HEK293T (cell line): ENCODE results near the gene RIMBP2.

Experiments
- CTCF ChIA-PET: fragments of 350-600 bp; formaldehyde crosslinking; extraction: SDS; loops from one replicate; lab custom pipeline; 2021; ENCODE audit warnings: antibody characterized with exemption, inconsistent platforms; lab: Yijun Ruan, JAX
- POLR2A ChIA-PET: fragments of 350-600 bp; formaldehyde crosslinking; extraction: SDS; loops from one replicate; lab custom pipeline; 2020; ENCODE audit warnings: antibody characterized with exemption, inconsistent platforms; lab: Yijun Ruan, JAX
- DNase-seq: peaks from one replicate; pipeline ENCODE4 v3.0.0; 2012; ENCODE audit warnings: mixed read lengths; ENCODE audit errors: extremely low spot score
- ARNT ChIP-seq: fragments of 450-650 bp; IDR thresholded peaks from 2 replicates; pipeline ENCODE4 v1.6.1; 2017; ENCODE audit warnings: mild to moderate bottlenecking
- BHLHE40 ChIP-seq: fragments of 450-650 bp; IDR thresholded peaks from 2 replicates; pipeline ENCODE4 v1.6.1; 2016; ENCODE audit warnings: mild to moderate bottlenecking, moderate library complexity, borderline replicate concordance
- CTBP1 ChIP-seq: fragments of 450-650 bp; IDR thresholded peaks from 2 replicates; pipeline ENCODE4 v1.6.1; 2016; ENCODE audit warnings: borderline replicate concordance
- ELF4 ChIP-seq: fragments of 450-650 bp; IDR thresholded peaks from 2 replicates; pipeline ENCODE4 v1.6.1; 2017; ENCODE audit warnings: antibody characterized with exemption
- FOXA1 ChIP-seq: fragments of 450-650 bp; IDR thresholded peaks from 2 replicates; pipeline ENCODE4 v1.6.1; 2016; ENCODE audit warnings: mild to moderate bottlenecking
- FOXK2 ChIP-seq: fragments of 450-650 bp; IDR thresholded peaks from 2 replicates; pipeline ENCODE4 v1.6.1; 2016; ENCODE audit warnings: mild to moderate bottlenecking
- FOXM1 ChIP-seq: fragments of 450-650 bp; IDR thresholded peaks from 2 replicates; pipeline ENCODE4 v1.6.1; 2017; ENCODE audit warnings: mild to moderate bottlenecking, borderline replicate concordance
- HDGF ChIP-seq: fragments of 450-650 bp; IDR thresholded peaks from 2 replicates; pipeline ENCODE4 v1.6.1; 2017; ENCODE audit warnings: antibody characterized with exemption, borderline replicate concordance
- L3MBTL2 ChIP-seq: fragments of 450-650 bp; conservative IDR thresholded peaks from 2 replicates; pipeline ENCODE4 v1.6.1; 2016; ENCODE audit warnings: mild to moderate bottlenecking
- LEF1 ChIP-seq: fragments of 450-650 bp; IDR thresholded peaks from 2 replicates; pipeline ENCODE4 v1.6.1; 2017; ENCODE audit warnings: mild to moderate bottlenecking, borderline replicate concordance
- NFRKB ChIP-seq: fragments of 450-650 bp; IDR thresholded peaks from 2 replicates; pipeline ENCODE4 v1.6.1; 2016; ENCODE audit warnings: mild to moderate bottlenecking, moderate library complexity
- PKNOX1 ChIP-seq: fragments of 450-650 bp; IDR thresholded peaks from 2 replicates; pipeline ENCODE4 v1.6.1; 2016
- SP1 ChIP-seq: fragments of 450-650 bp; IDR thresholded peaks from 2 replicates; pipeline ENCODE4 v1.6.1; 2017
- SUZ12 ChIP-seq: fragments of 450-650 bp; IDR thresholded peaks from 2 replicates; pipeline ENCODE4 v1.6.1; 2016; ENCODE audit warnings: mild to moderate bottlenecking
- TARDBP ChIP-seq: fragments of 450-650 bp; IDR thresholded peaks from 2 replicates; pipeline ENCODE4 v1.6.1; 2016
- ZNF384 ChIP-seq: fragments of 450-650 bp; IDR thresholded peaks from 2 replicates; pipeline ENCODE4 v1.6.1; 2016

The RIMBP2 gene

GRCh38 chr12:130685250-130685787, 30.8 kb downstream of the RIMBP2 start:
- TF ChIP-seq TARDBP (no peak), PKNOX1 (no peak), CTBP1 (no peak), ELF4 (no peak), L3MBTL2 (no peak), ARNT (no peak), HDGF (no peak), LEF1 (no peak), SUZ12 (no peak), FOXA1 (no peak), FOXK2 (no peak), BHLHE40 (no peak), NFRKB (no peak), FOXM1 (no peak), SP1 (no peak), ZNF384 (no peak)
- DNase-seq, result no peak
- CTCF ChIA-PET, result interaction anchor here (0.6 kb wide), 1 partner anchor 287 kb away, joined by 4 read pairs; no protein-coding TSS in a partner anchor
- POLR2A ChIA-PET, result no interaction called here

- DNase-seq, result no peak
- no peak for TF ChIP-seq TARDBP
- TF ChIP-seq SUZ12, result no peak
- TF ChIP-seq BHLHE40, result no peak
- TF ChIP-seq ARNT, result no peak
- TF ChIP-seq L3MBTL2, result no peak
- no peak for TF ChIP-seq ELF4
- no peak for TF ChIP-seq PKNOX1
- TF ChIP-seq SP1, result no peak
- TF ChIP-seq NFRKB, result no peak
- no peak for TF ChIP-seq FOXM1
- no peak for TF ChIP-seq ZNF384
- no peak for TF ChIP-seq FOXK2
- TF ChIP-seq LEF1, result no peak
- TF ChIP-seq CTBP1, result no peak
- TF ChIP-seq HDGF, result no peak
- no peak for TF ChIP-seq FOXA1
- POLR2A ChIA-PET, result no interaction called here
- CTCF ChIA-PET, result no interaction called here
Observed at GRCh38 chr12:130683811-130684210, 32.3 kb downstream of the RIMBP2 start.

GRCh38 chr12:130683080-130683479, 33.0 kb downstream of the RIMBP2 start:
- CTCF ChIA-PET, result no interaction called here
- TF ChIP-seq BHLHE40 (no peak), L3MBTL2 (no peak), NFRKB (no peak)
- POLR2A ChIA-PET, result no interaction called here
- DNase-seq, result no peak

- POLR2A ChIA-PET, result no interaction called here
- no peak for TF ChIP-seq ELF4
- TF ChIP-seq SUZ12, result no peak
- TF ChIP-seq SP1, result no peak
- no peak for TF ChIP-seq NFRKB
- no peak for DNase-seq
- CTCF ChIA-PET, result no interaction called here
Observed at GRCh38 chr12:130680451-130680990, 35.6 kb downstream of the RIMBP2 start.

GRCh38 chr12:130677957-130678558, 38.0 kb downstream of the RIMBP2 start:
- no peak for DNase-seq
- POLR2A ChIA-PET, result no interaction called here
- CTCF ChIA-PET, result no interaction called here
- TF ChIP-seq BHLHE40 (no peak), ZNF384 (no peak), FOXA1 (no peak)

GRCh38 chr12:130675791-130676190, 40.3 kb downstream of the RIMBP2 start:
- no peak for DNase-seq
- TF ChIP-seq HDGF (no peak), SP1 (no peak), LEF1 (no peak), ZNF384 (no peak), TARDBP (no peak), CTBP1 (no peak), L3MBTL2 (no peak), SUZ12 (no peak), ELF4 (no peak), BHLHE40 (no peak), FOXM1 (no peak), NFRKB (no peak), ARNT (no peak)
- ChIA-PET POLR2A (no interaction called here), CTCF (no interaction called here)

GRCh38 chr12:130675121-130675520, 41.0 kb downstream of the RIMBP2 start:
- TF ChIP-seq PKNOX1 (no peak), L3MBTL2 (no peak), CTBP1 (no peak), ELF4 (no peak), LEF1 (no peak), NFRKB (no peak), FOXA1 (no peak), SUZ12 (no peak)
- CTCF ChIA-PET, result no interaction called here
- POLR2A ChIA-PET, result no interaction called here
- DNase-seq, result no peak
